Left ventricle myocardium inferior (tissue), 1 donor: ENCODE data around the gene CD151. TPM values are rescaled to one million over a fixed set of nuclear protein-coding genes. Genes with fewer than 3 reads are reported as not detected.

ENCODE experiments used
- DNase-seq: peaks from one replicate; pipeline ENCODE4 v3.0.0-alpha.2; 2020
- H3K27ac ChIP-seq: fragments of 200-600 bp; replicated peaks from 2 replicates; pipeline ENCODE4 v1.8.0; 2021
- H3K27me3 ChIP-seq: fragments of 200-600 bp; 2 replicates; pipeline ENCODE4 v1.8.0; 2021; ENCODE audit warnings: low read depth
- H3K36me3 ChIP-seq: fragments of 200-600 bp; 2 replicates; pipeline ENCODE4 v1.8.0; 2021
- H3K4me1 ChIP-seq: fragments of 200-600 bp; 2 replicates; pipeline ENCODE4 v1.8.0; 2021
- H3K4me3 ChIP-seq: fragments of 200-600 bp; 2 replicates; pipeline ENCODE4 v1.8.0; 2021; ENCODE audit warnings: mild to moderate bottlenecking, moderate library complexity
- H3K9me3 ChIP-seq: fragments of 200-600 bp; replicated peaks from 2 replicates; pipeline ENCODE4 v1.8.0; 2021
- intact Hi-C: fragments of 100-400 bp; cut with micrococcal nuclease; formaldehyde crosslinking; loops from one replicate; pipeline ENCODE4 v1.11.0; 2022
- total RNA-seq: library from RNA; stranded (reverse); fragmentation: NEBNext Ultra II Directional; extraction: Animal tissue kit (Norgen Biotek cat#: 25700); gene quantifications from one replicate; pipeline ENCODE4 v1.2.1, GENCODE V29; 2021
- TF ChIP-seq, protein P1 (sequence below): fragments of 200-600 bp; IDR thresholded peaks from 2 replicates; pipeline ENCODE4 v1.8.0; 2021; ENCODE audit warnings: antibody characterized with exemption, mild to moderate bottlenecking, borderline replicate concordance
- donor health status: DM: no; HTN: yes; CAD: no; lungs with severe emphysema.

CD151 gene
- total RNA-seq, 1 donor from 2014 or later, result 408 TPM

DNA sequence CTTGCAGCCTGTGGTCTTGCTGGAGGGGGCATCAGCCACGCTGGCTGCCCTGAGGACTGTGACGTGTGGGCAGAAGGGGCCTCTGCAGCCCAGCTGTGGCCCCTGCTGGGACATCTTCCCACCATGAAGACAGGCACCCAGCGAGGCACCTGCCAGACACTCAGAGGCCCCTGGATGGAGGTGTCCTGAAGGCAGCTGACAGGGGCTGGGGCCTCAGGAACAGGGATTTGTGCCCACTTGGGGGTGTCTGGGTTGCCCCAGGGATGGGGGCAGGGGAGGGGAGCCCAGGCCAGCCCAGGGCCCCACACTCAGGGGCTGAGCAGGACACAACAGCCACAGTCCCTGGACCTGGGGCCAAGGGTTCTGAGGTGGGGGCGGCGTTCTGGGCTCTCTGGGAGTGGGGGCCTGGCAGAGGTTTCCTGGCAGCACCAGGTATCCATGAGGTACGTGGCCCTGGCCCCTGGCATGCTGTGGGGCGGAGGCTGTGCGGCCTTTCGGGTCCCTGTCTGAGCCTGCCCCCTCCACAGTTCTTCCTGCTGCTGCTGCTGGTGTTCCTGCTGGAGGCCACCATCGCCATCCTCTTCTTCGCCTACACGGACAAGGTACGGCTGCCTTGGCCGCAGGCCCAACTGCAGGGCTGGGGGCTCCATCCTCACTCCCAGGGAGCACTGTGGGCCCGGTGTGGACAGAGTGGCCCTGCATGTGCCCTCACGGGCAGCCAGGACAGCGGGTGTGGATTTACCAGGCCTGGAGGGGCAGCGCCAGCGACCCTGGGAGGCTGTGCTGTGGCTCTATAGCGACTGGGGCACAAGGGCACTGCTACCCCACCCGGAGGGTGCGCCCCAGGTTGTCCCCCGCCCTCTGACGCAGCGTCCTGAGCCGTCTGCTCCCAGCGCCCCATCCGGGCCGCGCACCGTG is 31.4 kb downstream of the CD151 start:
- TF ChIP-seq, protein P1, sequence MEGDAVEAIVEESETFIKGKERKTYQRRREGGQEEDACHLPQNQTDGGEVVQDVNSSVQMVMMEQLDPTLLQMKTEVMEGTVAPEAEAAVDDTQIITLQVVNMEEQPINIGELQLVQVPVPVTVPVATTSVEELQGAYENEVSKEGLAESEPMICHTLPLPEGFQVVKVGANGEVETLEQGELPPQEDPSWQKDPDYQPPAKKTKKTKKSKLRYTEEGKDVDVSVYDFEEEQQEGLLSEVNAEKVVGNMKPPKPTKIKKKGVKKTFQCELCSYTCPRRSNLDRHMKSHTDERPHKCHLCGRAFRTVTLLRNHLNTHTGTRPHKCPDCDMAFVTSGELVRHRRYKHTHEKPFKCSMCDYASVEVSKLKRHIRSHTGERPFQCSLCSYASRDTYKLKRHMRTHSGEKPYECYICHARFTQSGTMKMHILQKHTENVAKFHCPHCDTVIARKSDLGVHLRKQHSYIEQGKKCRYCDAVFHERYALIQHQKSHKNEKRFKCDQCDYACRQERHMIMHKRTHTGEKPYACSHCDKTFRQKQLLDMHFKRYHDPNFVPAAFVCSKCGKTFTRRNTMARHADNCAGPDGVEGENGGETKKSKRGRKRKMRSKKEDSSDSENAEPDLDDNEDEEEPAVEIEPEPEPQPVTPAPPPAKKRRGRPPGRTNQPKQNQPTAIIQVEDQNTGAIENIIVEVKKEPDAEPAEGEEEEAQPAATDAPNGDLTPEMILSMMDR, result no peak
- H3K36me3 ChIP-seq, result peaks cover 45% of the 10 kb centered on the region
- H3K27ac ChIP-seq, result no peak overlapping the region
- H3K27me3 ChIP-seq, result no peaks in the 10 kb centered on the region
- no peaks in the 10 kb centered on the region for H3K9me3 ChIP-seq
- no peak overlapping the region for H3K4me3 ChIP-seq
- DNase-seq, result no peak
- peaks cover 27% of the 10 kb centered on the region for H3K4me1 ChIP-seq
- intact Hi-C loops, result no loop called here

DNA sequence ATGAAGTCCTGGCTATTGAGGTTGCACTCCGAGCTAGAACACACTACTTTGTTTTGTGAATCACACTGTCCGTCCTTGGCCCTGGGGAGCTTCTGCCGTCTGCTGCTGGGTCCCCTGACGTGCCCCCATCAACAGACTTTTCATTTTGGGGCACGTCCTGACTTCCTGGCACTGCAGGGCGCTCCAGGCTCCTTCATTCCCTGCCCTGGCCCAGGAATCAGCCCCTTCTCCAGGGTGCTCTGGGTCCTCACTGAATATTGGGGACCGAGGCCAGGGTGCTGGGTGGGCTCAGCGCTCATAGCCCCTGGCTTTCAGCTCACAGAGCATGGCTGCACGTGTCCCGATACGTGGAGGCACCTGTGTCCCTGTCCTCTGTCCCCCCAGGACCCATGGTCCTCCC is 32.1 kb downstream of the CD151 start:
- Histone ChIP-seq H3K27me3 (no peaks in the 10 kb centered on the region), H3K36me3 (peaks cover 45% of the 10 kb centered on the region), H3K4me1 (peaks cover 21% of the 10 kb centered on the region), H3K9me3 (no peaks in the 10 kb centered on the region), H3K27ac (no peak overlapping the region), H3K4me3 (no peak overlapping the region)
- intact Hi-C loops, result no loop called here
- DNase-seq, result no peak
- TF ChIP-seq, protein P1, result no peak

DNA sequence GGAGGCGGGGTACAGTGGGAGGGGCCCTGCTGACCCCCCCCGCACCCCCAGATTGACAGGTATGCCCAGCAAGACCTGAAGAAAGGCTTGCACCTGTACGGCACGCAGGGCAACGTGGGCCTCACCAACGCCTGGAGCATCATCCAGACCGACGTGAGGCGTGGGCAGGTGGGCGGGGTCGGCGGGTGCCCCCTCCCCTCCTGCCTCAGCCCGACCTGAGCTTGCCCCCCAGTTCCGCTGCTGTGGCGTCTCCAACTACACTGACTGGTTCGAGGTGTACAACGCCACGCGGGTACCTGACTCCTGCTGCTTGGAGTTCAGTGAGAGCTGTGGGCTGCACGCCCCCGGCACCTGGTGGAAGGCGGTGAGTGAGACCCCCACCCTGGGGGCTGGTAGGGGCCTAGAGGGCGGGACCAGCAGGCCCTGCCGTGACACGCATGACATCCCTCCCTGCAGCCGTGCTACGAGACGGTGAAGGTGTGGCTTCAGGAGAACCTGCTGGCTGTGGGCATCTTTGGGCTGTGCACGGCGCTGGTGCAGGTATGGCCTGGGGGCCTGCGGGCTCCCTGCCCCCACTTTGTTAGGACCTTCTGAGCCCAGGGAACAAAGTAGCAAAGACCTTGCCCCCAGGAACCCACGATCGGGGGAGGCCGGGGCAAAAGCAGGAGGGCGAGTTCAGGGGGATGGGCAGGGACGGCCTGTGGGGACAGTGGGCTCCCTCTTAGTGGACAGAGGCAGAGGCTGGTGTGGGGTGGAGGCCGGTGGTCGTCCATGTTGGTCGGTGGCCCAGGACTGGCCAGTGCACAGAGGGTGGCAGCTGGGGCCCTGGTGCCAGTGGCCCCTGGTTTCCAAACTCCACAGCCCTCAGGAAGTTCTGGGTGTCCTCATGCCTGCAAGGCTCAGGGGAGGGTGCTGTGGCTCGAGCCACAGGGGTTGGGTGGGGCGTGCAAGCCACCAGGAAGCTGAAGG is 33.0 kb downstream of the CD151 start:
- no peak for DNase-seq
- Histone ChIP-seq H3K9me3 (no peaks in the 10 kb centered on the region), H3K4me1 (peaks cover 13% of the 10 kb centered on the region), H3K4me3 (no peak overlapping the region), H3K27me3 (no peaks in the 10 kb centered on the region), H3K27ac (no peak overlapping the region), H3K36me3 (peaks cover 45% of the 10 kb centered on the region)
- TF ChIP-seq, protein P1, result no peak
- intact Hi-C loops, result no loop called here

DNA sequence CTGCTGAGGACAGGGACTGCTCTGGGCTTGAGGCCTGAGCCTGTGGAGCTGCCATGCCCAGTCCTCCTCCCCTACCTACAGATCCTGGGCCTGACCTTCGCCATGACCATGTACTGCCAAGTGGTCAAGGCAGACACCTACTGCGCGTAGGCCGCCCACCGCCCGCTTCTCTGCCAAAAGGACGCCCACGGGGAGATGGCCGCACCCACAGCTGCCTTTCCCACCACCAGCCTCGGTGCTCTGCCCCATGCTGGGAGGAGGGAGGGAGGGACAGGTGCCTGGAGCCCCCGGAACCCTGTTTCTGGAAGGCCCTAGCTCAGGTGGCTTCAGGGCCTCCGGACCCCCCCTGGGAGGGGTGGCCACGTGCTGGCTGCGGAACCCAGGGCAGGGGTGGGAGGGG is 33.7 kb downstream of the CD151 start:
- Histone ChIP-seq H3K4me1 (peaks cover 8% of the 10 kb centered on the region), H3K9me3 (no peaks in the 10 kb centered on the region), H3K4me3 (no peak overlapping the region), H3K27ac (no peak overlapping the region), H3K27me3 (no peaks in the 10 kb centered on the region), H3K36me3 (peaks cover 45% of the 10 kb centered on the region)
- TF ChIP-seq, protein P1, result no peak
- intact Hi-C loops, result no loop called here
- no peak for DNase-seq

DNA sequence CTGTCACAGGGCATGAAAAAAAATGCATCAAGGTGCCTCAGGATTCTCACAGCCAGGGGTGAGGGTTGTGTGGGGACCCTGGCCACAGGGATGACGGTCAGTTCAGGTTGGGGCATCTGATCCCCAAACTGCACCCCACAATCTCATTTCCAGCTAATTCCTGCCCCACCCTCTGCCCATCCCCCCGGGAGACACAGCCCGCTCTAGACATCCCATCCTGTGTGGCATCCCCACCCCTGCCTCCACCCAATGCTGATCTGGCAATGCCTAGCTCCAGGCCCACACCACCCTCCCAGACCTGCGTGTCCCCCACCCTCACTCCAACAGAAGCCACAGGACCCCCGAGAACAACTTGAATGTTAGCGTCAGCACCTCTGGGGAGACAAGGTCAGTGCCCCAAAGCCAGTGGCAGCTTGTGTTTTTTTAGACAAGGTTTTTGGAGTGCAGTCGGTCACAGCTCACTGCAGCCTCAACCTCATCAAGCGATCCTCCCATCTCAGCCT is 35.2 kb downstream of the CD151 start:
- TF ChIP-seq, protein P1, result no peak
- Histone ChIP-seq H3K4me1 (no peaks in the 10 kb centered on the region), H3K27me3 (no peaks in the 10 kb centered on the region), H3K4me3 (no peak overlapping the region), H3K36me3 (peaks cover 41% of the 10 kb centered on the region), H3K9me3 (no peaks in the 10 kb centered on the region), H3K27ac (no peak overlapping the region)
- no peak for DNase-seq
- intact Hi-C loops, result no loop called here
